NCI-H1092 treated with DMSO at 0.1 percent for 48 hours (cell line): ENCODE measurements around the gene NUP85.
A peak's percentile ranks its signal among the peaks of the same experiment; 100 is the strongest.
"Not testable (repeated sequence)": the region's sequence is repeated elsewhere in the genome, so short reads cannot be mapped to it uniquely, and the experiment has no call there.

Experiments
- DNase-seq: peaks from one replicate; lab custom pipeline; 2025; lab: John Stamatoyannopoulos, UW

Gene NUP85

DNA sequence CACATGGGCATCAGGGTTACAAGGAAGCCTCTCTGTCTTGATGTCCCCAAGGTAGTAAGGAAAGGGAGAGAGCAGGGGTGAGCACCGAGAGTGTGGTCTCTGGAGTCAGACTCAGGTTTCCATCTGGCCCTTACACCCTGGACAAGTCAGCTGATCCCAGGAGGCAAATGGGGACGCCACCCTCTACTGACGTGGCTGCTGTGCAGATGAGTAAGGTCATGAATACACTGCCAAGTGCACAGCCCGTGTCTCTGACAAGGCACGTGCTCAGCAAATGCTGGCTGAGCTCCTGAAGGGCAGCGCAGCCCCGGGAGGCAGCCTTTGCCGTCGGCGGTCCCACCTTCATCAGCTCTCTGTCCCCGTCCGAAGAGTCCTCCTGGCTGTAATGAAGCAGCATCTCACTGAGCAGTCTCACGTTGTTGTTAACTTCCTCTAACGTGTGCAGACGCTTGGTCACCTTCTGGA lies 36.5 kb downstream of the NUP85 start:
- DNase-seq, result no peak

DNA sequence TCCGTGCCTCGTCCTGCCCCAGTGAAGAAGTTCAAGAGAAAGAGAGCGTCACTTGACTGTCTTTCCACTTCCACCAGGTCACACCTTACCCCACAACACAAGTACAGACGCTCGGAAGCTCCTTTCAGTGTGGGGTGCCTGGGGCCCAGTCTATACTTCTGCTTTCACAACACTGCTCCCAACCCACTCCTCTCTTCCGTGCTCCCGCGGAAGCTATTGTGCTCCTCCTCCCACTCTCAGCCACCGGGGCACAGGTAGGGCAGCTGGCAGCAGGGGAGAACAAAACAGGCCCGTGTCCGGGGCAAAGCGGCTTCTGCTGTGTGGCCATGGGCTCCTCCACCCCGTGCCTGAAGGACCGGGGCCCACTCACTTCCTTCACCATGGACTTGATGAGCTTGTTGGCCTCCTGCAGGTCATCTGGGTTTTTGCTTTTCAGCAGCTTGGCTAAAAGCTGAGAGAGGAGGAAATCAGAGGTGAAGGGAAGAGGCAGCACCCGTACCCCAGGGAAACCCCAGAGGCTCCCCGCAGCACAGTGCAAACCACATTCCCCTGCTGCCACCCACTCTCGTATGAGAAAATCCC lies 37.1 kb downstream of the NUP85 start:
- no peak for DNase-seq

DNA sequence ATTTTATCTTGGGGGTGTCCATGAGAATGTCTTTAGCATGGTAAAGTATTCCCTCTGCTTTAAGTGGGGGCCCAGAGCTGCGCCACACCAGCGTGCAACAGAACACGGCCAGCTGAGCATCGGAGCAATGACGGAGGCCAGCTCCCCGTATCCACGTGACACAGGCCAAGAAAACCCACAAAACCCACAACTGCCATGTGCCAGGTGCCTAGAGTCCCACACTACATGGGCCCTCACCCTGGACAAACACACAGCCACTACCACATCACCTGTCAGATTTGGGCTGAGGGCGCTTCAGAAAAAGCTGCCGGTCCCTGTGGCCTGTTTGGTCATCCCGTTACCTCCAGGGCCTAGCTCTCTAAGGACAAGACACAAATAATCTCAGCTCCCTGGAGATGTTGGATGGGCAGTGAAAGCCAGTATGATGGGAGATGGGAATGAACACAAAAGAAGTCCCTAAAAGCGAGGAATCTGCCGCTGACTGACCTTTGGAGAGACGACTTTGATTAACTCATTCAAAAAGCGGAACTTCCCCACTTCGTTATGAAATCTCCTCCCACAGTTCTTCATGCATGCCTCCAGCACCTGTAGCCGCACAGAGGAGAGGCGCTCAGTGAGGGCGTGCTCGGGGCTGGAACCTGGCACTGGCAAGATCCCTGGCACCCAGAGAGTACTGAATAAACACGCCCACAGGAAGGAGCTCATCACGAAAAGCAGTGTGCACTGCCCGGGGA lies 38.8 kb downstream of the NUP85 start:
- no peak for DNase-seq

DNA sequence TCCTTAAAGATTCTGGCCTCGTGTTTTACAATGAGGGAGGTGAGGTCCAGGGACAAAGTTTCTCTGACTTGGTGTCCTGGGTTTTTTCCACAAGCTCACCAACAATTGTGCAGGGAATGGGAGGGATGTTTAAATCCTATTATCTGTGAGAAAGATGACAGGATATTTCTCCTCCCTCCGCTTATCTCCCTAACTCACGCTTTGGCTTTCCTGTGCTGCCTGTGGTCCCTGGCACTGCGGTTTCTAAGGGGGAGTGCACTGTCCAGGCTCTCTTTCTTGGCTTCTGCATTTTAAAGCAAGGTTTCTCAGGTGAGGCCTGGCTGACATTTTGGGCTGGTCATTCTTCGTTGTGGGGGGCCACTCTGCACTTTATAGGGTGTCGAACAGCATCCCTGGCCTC lies 39.5 kb downstream of the NUP85 start:
- no peak for DNase-seq

DNA sequence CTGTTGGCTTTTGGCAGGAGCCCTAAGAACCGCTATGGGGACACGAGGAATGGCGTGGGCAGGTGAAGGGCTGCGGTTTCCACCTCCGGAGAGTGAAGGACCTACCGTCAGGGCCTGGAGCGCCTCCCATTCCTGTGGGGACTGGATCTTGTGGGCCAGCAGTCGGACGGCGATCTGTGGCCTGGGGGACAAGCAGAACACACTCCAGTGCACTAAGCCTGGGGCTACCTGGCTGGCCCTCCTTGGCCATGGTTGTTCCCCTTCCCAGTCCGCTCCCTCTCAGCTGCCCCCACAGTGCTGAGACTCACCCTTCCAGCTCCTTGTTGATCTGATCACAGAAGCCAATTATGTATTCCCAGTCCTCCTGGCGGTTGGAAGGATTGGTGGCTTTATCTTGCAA lies 40.9 kb downstream of the NUP85 start:
- DNase-seq, result no peak

DNA sequence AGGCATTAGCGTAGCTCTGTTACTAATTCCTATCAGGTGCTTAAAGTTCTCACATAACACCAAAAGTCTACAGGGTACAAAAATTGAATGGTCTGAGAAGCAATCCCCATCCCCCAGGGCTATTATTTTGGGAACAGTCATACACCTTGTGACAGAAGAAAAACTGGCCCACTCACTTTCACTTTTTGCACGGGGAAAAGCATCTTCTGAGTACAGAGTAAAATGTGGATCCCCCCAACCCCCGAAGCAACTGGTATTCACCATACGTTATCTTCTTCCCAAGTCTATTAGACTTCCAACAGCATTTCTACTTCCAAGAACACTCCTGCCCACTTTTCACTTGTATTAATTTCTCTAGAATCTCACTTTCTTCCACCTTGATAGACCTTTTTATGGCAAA lies 44.1 kb downstream of the NUP85 start:
- no peak for DNase-seq

DNA sequence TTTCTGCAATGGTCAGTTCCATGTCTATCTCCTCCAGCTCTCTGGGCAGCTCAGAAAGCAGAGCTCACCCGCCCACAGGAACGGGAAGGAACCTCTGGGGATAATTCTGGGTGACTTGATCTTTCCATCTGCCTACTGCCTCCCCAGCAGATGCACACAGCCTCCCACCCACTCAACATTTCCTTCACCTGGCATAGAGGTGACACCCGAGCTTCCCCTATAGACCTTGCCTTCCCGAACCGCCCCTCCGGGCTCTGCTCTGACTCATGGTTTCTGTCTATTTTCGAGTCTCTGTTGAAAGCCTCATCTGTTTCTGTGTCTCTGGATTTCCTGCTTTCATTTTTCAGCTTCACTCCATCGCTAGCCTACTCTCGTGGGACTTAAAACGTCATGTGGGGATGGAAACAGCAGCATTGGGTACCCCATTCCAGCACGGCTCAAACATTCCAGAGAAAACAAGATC lies 44.6 kb downstream of the NUP85 start:
- no peak for DNase-seq

DNA sequence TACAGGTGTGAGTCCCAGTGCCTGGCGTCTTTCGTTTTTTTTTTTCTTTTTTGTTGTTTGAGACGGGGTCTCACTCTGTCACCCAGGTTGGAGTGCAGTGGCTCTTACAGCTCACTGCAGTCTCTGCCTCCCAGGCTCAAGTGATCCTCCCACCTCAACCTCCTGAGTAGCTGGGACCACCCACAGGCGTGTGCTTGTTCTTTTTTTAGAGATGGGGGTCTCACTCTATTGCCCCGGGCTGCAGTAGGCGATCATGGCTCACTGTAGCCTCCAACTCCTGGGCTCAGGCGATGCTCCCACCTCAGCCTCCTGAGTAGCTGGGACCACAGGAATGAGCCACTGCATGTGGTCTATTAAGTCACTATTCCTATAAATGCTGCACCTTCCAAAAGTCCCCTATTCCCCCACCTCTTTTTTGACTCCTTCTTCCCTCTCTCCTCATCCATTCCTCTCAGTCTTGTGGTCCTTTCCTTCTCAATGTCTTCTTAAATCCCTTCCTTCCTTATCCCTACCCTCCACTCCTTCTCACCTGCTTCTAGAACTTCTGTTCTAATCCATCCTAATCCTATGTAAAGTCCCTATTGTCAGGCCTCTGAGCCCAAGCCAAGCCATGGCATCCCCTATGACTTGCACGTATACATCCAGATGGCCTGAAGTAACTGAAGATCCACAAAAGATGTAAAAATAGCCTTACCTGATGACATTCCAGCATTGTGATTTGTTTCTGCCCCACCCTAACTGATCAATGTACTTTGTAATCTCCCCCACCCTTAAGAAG lies 46.7 kb downstream of the NUP85 start:
- no peak for DNase-seq

DNA sequence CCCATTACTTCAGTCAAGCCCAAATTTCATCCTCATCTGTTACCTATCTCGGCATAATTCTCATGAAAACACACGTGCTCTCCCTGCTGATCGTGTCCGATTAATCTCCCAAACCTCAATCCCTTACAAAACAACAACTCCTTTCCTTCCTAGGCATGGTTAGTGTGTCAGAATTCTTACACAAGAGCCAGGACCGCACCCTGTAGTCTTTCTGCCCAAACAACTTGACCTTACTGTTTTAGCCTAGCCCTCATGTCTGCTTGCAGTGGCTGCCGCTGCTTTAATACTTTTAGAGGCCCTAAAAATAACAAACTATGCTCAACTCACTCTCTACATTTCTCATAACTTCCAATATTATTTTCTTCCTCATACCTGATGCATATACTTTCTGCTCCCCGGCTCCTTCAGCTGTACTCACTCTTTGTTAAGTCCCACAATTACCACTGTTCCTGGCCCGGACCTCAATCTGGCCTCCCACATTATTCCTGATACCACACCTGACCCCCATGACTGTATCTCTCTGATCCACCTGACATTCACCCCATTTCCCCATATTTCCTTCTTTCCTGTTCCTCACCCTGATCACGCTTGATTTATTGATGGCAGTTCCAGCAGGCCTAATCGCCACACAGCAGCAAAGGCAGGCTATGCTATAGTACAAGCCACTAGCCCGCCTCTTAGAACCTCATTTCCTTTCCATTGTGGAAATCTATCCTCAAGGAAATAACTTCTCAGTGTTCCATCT lies 50.6 kb downstream of the NUP85 start:
- DNase-seq, result not testable (repeated sequence)

DNA sequence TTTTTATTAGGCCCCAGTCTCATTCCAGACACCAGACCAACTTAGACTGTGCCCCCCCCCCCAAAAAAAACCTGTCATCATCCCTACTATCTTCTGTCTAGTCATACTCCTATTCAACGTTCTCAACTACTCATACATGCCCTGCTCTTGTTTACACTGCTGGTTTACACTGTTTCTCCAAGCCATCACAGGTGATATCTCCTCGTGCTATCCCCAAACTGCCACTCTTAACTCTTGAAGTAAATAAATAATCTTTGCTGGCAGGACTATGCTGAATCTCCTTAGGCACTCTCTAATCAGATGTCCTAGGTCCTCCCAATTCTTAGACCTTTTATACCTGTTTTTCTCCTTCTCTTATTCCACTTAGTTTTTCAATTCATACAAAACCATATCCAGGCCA lies 51.7 kb downstream of the NUP85 start:
- DNase-seq, result not testable (repeated sequence)

DNA sequence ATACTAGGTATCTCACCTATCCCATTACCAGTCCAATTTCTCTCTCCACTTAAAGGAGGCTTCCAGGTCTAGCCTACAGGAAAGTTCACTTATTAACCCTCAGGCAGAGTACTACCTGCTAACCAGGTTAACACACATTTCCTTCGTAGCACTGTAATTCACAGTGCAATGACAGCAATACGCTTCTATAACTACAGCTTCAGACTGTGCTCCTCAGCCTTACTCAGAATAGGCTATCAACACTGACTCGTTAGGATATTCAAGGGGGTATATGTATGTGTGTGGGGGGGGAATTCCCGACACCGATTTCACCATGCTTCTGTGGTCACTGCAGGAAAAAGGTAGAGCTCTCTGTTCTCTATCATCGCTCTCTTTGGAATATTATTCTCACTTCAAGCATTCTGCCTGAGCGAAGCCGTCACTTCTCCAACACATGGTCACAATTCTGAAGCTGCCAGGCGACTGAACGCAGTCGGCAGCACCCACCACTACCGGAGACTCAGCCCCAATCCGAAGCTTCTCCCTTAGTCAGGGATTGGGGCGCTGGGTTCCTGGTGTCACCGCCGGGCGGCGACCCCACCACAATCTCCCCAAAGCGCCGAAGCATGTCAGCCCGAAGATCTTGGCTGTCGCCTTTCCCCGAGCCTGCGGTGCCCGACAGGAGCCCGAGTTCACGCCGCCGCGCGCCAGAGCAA lies 55.3 kb downstream of the NUP85 start:
- no peak for DNase-seq

DNA sequence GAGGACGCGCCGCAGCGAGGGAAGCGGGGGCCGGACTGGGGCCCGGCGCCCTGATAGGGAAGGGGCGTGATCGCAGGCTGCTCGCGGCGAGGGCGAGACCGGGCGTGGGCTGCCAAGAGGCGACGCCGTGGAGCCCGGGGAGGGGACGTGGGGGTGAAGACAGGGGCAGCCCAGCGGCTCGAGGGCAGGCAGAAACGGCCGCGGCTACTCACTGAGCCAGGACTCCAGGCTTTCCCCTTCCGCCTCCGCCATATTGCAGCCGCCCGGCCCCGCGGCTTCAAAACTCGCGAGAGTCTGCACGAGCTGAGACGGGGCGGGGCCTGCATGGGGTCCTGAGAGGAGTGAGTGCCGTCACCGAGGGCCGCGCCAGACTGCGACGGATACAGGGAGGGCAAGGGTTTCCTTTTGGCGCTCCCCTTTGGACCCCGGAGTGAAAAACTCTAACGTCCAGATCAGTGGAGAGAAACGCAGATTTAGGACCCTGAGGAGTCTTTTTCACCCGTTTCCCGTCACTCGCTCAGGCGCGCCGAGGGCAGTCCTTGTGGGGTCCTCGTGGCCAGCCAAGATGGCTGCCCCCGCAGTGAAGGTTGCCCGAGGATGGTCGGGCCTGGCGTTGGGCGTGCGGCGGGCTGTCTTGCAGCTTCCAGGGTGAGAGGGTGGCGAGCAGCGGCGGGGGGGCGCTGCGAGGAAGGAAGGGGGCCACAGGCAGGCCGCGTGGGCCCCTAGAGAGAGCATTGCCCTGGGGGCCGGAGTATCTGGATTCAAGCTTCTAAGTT lies 56.0 kb downstream of the NUP85 start, which contains the start of the genes GGA3 and MRPS7:
Gene GGA3, minus strand, starts transcription at position 271 of the 776 bp plus-strand sequence. Its CDS starts 19 bp downstream, at position 252.
Gene MRPS7, plus strand, starts transcription at position 544 of the 776 bp plus-strand sequence. Its CDS starts 22 bp downstream, at position 566.
- peak; percentile 93 for DNase-seq

DNA sequence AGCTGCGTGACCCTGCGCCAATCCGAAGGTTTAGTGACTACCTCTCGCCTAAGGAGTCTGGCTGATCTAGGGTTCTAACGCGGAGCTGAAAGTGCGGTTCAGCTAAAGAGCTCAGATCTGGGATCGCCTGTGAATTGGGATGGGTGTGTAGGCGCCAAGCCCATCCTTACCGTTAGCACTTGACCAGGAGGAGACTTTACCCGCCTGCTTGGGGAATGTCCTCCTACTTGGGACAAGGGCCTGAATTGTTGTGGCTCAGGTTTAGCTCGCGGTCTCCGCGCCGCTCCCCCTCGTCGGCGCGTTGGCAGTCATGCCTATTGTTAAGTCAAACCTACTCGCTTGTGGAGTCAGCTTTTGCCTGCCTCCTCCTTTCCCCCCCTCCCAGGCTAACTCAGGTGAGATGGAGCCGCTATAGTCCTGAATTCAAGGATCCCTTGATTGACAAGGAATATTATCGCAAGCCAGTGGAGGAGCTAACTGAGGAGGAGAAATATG lies 56.7 kb downstream of the NUP85 start:
- DNase-seq, result no peak

DNA sequence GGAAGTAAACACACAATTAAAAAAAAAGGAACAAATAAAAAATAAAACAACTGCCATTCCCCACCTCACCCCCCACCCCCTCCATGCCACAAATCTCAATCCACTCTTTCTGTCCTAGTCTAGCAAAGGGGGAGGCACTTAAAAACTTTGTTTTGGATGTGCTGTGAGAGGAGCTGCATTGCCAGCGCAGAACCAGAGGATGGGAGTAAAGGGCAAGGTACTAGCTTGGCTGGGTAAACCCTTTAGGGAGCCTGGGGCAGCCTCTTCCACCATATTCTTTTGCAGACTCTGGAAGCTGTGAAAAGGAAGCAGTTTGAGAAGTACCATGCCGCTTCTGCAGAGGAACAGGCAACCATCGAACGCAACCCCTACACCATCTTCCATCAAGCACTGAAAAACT lies 57.6 kb downstream of the NUP85 start:
- DNase-seq, result no peak

DNA sequence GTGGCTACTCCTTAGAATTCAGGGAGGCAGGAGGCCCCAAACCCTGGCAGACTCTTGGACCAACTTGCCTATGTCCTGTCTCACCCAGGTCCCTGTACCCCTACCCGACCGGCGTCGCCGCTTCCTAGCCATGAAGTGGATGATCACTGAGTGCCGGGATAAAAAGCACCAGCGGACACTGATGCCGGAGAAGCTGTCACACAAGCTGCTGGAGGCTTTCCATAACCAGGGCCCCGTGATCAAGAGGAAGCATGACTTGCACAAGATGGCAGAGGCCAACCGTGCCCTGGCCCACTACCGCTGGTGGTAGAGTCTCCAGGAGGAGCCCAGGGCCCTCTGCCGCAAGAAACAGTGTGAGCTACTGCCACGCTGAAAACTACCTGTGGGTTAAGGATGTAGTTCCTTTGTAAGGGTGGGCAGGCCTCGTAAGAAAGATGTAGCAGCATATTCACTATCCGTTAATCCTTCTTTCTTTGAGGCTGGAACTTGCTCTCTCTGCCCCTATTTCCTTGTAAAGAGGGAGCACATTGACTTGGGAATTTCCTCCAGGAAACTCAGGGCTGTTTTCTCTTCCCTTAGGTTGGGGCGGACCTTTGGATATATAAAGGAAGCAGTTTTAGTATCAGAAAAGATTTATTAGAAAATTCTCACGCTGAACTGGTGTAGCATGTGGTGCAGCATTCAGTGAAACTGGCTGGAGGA lies 60.3 kb downstream of the NUP85 start:
- DNase-seq, result no peak

DNA sequence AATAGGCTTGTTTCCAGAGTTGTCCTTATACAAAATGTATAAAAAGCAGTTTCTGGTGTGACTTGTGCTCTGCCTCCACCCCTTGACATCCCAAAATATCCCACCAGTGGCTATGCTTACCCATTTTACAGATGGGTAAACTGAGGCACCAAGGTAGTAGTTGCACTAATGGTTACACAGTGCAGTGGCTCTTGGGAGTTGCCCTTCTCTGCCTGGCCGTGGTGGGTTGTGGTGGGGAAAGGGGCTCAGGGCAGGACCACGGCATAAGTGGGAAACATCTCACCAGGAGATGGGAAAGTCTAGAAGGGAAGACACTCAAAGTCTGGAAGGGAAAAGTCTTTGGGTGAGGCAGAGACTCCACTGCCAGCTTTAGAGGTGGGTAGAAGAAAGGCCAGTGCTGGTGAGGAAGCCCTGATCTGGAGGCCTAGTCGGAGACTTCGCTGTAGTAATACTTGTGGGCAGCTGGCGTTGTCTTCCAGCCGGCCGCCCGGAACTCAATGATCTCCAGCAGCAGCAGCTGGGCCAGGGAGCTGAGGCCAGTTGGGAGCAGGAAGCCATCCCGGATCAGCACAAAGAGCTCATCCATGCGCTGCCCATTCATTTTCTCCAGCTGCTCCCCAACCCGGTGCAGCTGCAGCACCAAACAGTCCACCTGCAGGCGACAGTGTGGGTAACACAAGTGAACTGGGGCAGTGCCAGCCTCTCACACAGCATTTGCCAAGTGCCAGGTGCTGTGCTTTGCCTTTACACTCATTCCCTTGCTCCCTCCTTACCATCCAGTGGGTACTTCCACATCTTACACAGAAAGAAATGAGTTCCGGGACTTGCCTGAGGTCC lies 61.1 kb downstream of the NUP85 start:
- peak; percentile 11 for DNase-seq

DNA sequence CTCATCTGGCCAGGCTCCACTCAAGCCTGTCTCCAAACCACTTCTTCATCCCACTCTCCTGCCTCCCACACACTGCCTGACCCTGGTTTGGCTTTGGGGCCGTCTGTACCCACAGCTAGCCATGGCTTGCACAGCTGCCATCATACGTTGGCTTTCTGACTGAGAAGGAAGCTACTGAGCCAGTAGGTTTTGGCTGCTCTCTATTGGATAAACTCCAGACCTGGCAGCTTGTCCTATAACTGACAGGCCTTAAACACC lies 61.6 kb downstream of the NUP85 start:
- no peak for DNase-seq

DNA sequence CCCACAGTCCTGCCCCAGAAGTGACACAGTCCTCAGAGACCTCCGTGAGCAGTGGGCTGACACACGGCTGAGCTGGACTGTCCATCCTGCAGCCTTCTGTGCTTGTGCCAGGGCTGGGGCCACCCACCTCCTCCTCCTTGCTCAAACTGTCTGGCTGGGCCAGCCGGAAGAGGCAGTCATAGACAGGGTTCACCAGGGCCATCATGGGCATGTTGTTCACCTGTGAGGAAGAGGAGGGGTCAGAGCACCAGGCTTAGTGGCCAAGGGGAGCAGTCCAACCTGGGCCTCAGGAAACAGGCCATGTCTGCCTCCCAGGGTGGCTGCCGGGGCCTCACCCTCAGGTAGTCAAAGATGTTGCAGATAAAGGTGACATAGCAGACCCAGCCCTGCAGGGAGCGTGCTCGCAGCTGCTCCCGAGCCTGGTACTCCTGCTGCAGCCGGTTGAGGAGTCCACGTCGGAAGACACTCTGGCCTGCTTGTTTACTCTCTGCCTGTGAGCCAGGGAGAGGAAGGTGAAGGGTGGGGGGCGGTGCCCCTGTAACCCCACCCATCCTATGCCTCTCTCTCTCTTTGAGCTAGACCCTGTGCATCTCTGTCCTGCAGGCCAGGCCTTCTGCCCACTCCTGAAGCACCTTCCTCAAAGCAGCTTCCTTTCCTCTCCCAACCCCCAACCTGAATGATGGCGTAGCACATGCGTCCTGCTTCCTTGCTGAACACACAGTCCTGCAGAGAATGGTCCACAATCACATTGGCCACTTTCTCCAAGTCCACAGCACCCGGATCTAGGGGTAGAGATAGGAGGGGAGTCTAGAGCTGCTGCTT lies 62.1 kb downstream of the NUP85 start:
- DNase-seq, result peak; percentile 15
